Astrocyte (in vitro differentiated cells and primary cell): ENCODE results near the gene CCDC110. TPM values are rescaled to one million over a fixed set of nuclear protein-coding genes. Genes with fewer than 3 reads are reported as not detected.
"Not testable (repeated sequence)": the region's sequence is repeated elsewhere in the genome, so short reads cannot be mapped to it uniquely, and the experiment has no call there.

Source experiments
- DNase-seq: peaks from one replicate; pipeline ENCODE4 v3.0.0-alpha.2; 2010; ENCODE audit warnings: low read depth
- FAIRE-seq: peaks from 2 replicates; lab custom pipeline; 2011; peaks lifted over from hg19 to GRCh38; lab: Jason Lieb, UNC
- H2AFZ ChIP-seq: 2 replicates; pipeline ENCODE4 v1.6.0; 2012; ENCODE audit warnings: low read depth, low read length, inconsistent platforms
- H3K27ac ChIP-seq: 2 replicates; pipeline ENCODE4 v1.5.1; 2011; ENCODE audit warnings: low read depth, low read length, inconsistent platforms
- H3K27me3 ChIP-seq: 2 replicates; pipeline ENCODE4 v1.6.0; 2011; ENCODE audit warnings: low read length, inconsistent platforms; ENCODE audit not compliant: insufficient read depth
- H3K36me3 ChIP-seq: 2 replicates; pipeline ENCODE4 v1.5.1; 2011; ENCODE audit warnings: low read length, inconsistent platforms; ENCODE audit not compliant: insufficient read depth
- H3K4me1 ChIP-seq: 2 replicates; pipeline ENCODE4 v1.5.1; 2011; ENCODE audit warnings: low read length, inconsistent platforms; ENCODE audit not compliant: insufficient read depth
- H3K4me2 ChIP-seq: 2 replicates; pipeline ENCODE4 v1.6.0; 2012; ENCODE audit warnings: low read length, inconsistent platforms
- H3K4me3 ChIP-seq: 2 replicates; pipeline ENCODE4 v1.5.1; 2011; ENCODE audit warnings: low read depth, mild to moderate bottlenecking, low read length, inconsistent platforms; ENCODE audit not compliant: insufficient read depth
- H3K79me2 ChIP-seq: 2 replicates; pipeline ENCODE4 v1.6.0; 2012; ENCODE audit warnings: mild to moderate bottlenecking, low read length, inconsistent platforms; ENCODE audit not compliant: insufficient read depth
- H3K9ac ChIP-seq: 2 replicates; pipeline ENCODE4 v1.6.0; 2012; ENCODE audit warnings: mild to moderate bottlenecking, low read length, inconsistent platforms
- H3K9me3 ChIP-seq: 2 replicates; pipeline ENCODE4 v1.5.1; 2012; ENCODE audit warnings: low read depth, mild to moderate bottlenecking, low read length, inconsistent platforms; ENCODE audit not compliant: insufficient read depth
- H4K20me1 ChIP-seq: 2 replicates; pipeline ENCODE4 v1.6.0; 2012; ENCODE audit warnings: low read length, inconsistent platforms; ENCODE audit not compliant: insufficient read depth
- H3K27ac Mint-ChIP-seq: one replicate; pipeline ENCODE4 v1.8.0; 2021; ENCODE audit warnings: mild to moderate bottlenecking, mixed read lengths; ENCODE audit not compliant: unreplicated experiment
- H3K27me3 Mint-ChIP-seq: one replicate; pipeline ENCODE4 v1.8.0; 2021; ENCODE audit warnings: low read depth, mixed read lengths; ENCODE audit not compliant: unreplicated experiment
- H3K36me3 Mint-ChIP-seq: one replicate; pipeline ENCODE4 v1.8.0; 2021; ENCODE audit warnings: low read depth, mixed read lengths; ENCODE audit not compliant: unreplicated experiment
- H3K4me1 Mint-ChIP-seq: one replicate; pipeline ENCODE4 v1.8.0; 2021; ENCODE audit warnings: low read depth, mixed read lengths; ENCODE audit not compliant: unreplicated experiment
- H3K4me3 Mint-ChIP-seq: one replicate; pipeline ENCODE4 v1.8.0; 2021; ENCODE audit warnings: mild to moderate bottlenecking, moderate library complexity, mixed read lengths; ENCODE audit not compliant: unreplicated experiment
- H3K9me3 Mint-ChIP-seq: one replicate; pipeline ENCODE4 v1.8.0; 2021; ENCODE audit warnings: mild to moderate bottlenecking, mixed read lengths; ENCODE audit not compliant: unreplicated experiment
- CTCF ChIP-seq: IDR thresholded peaks from 2 replicates; pipeline ENCODE4 v1.5.1; 2011; ENCODE audit warnings: low read depth, mild to moderate bottlenecking, inconsistent platforms, low read length, moderate library complexity; ENCODE audit not compliant: insufficient read depth
- EZH2 ChIP-seq: IDR thresholded peaks from 2 replicates; pipeline ENCODE4 v1.6.1; 2012; ENCODE audit warnings: mild to moderate bottlenecking, low read length, inconsistent platforms; ENCODE audit not compliant: insufficient read depth
- total RNA-seq: library from RNA; stranded (reverse); gene quantifications from 2 replicates; pipeline ENCODE4 v1.2.1, GENCODE V29; 2021

Gene CCDC110
- total RNA-seq, 1 donor from 2014 or later: 0.39 TPM

- H3K4me2 ChIP-seq: peak overlapping the region; percentile 66
- Mint-ChIP-seq H3K4me3 (no peak overlapping the region), H3K27me3 (no peaks in the 10 kb centered on the region), H3K36me3 (peaks cover 12% of the 10 kb centered on the region), H3K27ac (no peak overlapping the region), H3K9me3 (no peaks in the 10 kb centered on the region), H3K4me1 (peaks cover 16% of the 10 kb centered on the region)
- no peaks in the 10 kb centered on the region for H3K27me3 ChIP-seq
- H3K9ac ChIP-seq: no peak overlapping the region
- H3K79me2 ChIP-seq: no peaks in the 10 kb centered on the region
- FAIRE-seq (no peak), DNase-seq (peak; percentile 79)
- peak overlapping the region; percentile 1 for H2AFZ ChIP-seq
- H3K9me3 ChIP-seq: no peaks in the 10 kb centered on the region
- H3K4me1 ChIP-seq: peaks cover 6% of the 10 kb centered on the region
- H3K4me3 ChIP-seq: no peak overlapping the region
- H4K20me1 ChIP-seq: no peaks in the 10 kb centered on the region
- H3K36me3 ChIP-seq: no peaks in the 10 kb centered on the region
- H3K27ac ChIP-seq: peak overlapping the region; percentile 37
- no peak for TF ChIP-seq EZH2
- TF ChIP-seq CTCF: no peak
Observed at GRCh38 chr4:185512516-185512915, 41.0 kb upstream of the CCDC110 start.

- not testable (repeated sequence) for H3K9me3 ChIP-seq, H3K27me3 ChIP-seq, H3K4me1 ChIP-seq, H3K4me2 ChIP-seq, H3K9ac ChIP-seq, DNase-seq, H3K27ac Mint-ChIP-seq, H3K4me3 ChIP-seq, H3K27me3 Mint-ChIP-seq, H3K36me3 ChIP-seq, H3K4me3 Mint-ChIP-seq, H3K27ac ChIP-seq, H3K9me3 Mint-ChIP-seq, H2AFZ ChIP-seq, H4K20me1 ChIP-seq, FAIRE-seq, H3K79me2 ChIP-seq
- Mint-ChIP-seq H3K36me3 (peaks cover 12% of the 10 kb centered on the region), H3K4me1 (peaks cover 16% of the 10 kb centered on the region)
Observed at GRCh38 chr4:185511243-185511642, 39.7 kb upstream of the CCDC110 start.

- FAIRE-seq: no peak
- H3K4me1 Mint-ChIP-seq: peaks cover 16% of the 10 kb centered on the region
- no peak overlapping the region for H2AFZ ChIP-seq
- H3K4me2 ChIP-seq: no peak overlapping the region
- H3K9me3 Mint-ChIP-seq: no peaks in the 10 kb centered on the region
- no peaks in the 10 kb centered on the region for H3K79me2 ChIP-seq
- peaks cover 6% of the 10 kb centered on the region for H3K4me1 ChIP-seq
- H4K20me1 ChIP-seq: no peaks in the 10 kb centered on the region
- peaks cover 15% of the 10 kb centered on the region for H3K36me3 Mint-ChIP-seq
- H3K36me3 ChIP-seq: no peaks in the 10 kb centered on the region
- TF ChIP-seq CTCF (no peak), EZH2 (no peak)
- H3K9ac ChIP-seq: no peak overlapping the region
- H3K27me3 Mint-ChIP-seq: no peaks in the 10 kb centered on the region
- no peak overlapping the region for H3K27ac ChIP-seq
- H3K4me3 ChIP-seq: no peak overlapping the region
- H3K9me3 ChIP-seq: no peaks in the 10 kb centered on the region
- no peak overlapping the region for H3K4me3 Mint-ChIP-seq
- no peak for DNase-seq
- no peaks in the 10 kb centered on the region for H3K27me3 ChIP-seq
- H3K27ac Mint-ChIP-seq: no peak overlapping the region
Observed at GRCh38 chr4:185510806-185511205, 39.3 kb upstream of the CCDC110 start.
